Measurements from ENCODE around the gene SPAG17. TPM values are rescaled to one million over a fixed set of nuclear protein-coding genes. Genes with fewer than 3 reads are reported as not detected.

The SPAG17 gene
- total RNA-seq, 4 donors from 2014 or later: not detected

DNA sequence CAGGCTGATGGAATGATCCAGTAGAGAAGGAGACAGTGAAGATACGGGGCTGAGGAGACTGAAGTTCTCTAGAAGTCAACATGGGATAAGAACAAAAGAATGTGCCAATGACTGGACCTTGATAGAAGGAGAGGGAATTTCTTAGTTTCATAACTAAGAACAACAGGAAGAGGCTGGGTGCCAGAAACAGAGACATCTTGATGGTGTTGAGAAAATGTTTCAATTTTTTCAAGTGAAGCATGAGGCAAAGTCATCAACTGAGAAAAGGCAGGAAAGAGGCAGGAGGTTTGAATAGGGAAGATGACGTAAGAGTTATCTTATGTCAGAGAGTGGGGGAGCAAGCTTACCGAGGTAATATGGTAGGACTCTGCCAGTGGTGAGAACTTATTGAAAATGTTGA lies 80.1 kb downstream of the SPAG17 start:
- H3K9me3 ChIP-seq: no peaks in the 10 kb centered on the region
- intact Hi-C loops (cut with DNase I; ENCODE audit: low total_unique reads) (no loop called here), in situ Hi-C loops (cut with MboI; ENCODE audit: low sequenced_read_pairs in 4 of 4) (no loop called here)
- no peaks in the 10 kb centered on the region for H3K27me3 ChIP-seq
- no peaks in the 10 kb centered on the region for H3K4me1 ChIP-seq
- no peaks in the 10 kb centered on the region for H3K36me3 ChIP-seq
- no peak overlapping the region for H3K27ac ChIP-seq
- TF ChIP-seq, protein P1, sequence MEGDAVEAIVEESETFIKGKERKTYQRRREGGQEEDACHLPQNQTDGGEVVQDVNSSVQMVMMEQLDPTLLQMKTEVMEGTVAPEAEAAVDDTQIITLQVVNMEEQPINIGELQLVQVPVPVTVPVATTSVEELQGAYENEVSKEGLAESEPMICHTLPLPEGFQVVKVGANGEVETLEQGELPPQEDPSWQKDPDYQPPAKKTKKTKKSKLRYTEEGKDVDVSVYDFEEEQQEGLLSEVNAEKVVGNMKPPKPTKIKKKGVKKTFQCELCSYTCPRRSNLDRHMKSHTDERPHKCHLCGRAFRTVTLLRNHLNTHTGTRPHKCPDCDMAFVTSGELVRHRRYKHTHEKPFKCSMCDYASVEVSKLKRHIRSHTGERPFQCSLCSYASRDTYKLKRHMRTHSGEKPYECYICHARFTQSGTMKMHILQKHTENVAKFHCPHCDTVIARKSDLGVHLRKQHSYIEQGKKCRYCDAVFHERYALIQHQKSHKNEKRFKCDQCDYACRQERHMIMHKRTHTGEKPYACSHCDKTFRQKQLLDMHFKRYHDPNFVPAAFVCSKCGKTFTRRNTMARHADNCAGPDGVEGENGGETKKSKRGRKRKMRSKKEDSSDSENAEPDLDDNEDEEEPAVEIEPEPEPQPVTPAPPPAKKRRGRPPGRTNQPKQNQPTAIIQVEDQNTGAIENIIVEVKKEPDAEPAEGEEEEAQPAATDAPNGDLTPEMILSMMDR (IDR thresholded peaks at IDR 0.05 in 4 of 5, conservative IDR thresholded peaks at IDR 0.05 in 1 of 5): no peak
- TF ChIP-seq POLR2A (IDR thresholded peaks at IDR 0.05): no peak
- ATAC-seq (no peak), DNase-seq (no peak)
- no peak overlapping the region for H3K4me3 ChIP-seq

DNA sequence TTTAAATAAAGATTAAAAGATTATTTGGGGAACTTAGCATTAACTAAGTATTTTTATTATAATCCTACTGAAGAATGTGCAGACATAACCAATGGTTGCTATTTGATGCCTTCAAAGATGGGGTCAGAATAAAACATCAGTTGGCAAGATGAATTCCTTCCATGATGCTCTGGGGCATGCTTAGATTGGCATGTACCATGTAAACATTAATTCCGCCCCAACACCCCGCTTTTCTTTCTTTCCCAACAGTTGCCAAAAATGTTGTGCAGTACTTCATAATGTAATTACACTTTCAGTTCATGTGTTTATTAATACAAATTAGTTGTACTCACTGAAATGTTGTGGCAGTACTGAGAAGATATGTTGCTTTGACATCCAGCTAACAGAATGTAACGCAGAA lies 82.6 kb downstream of the SPAG17 start:
- ATAC-seq (no peak), DNase-seq (no peak)
- H3K4me1 ChIP-seq: no peaks in the 10 kb centered on the region
- intact Hi-C loops (cut with DNase I; ENCODE audit: low total_unique reads): no loop called here
- TF ChIP-seq, protein P1 (IDR thresholded peaks at IDR 0.05 in 4 of 5, conservative IDR thresholded peaks at IDR 0.05 in 1 of 5): no peak
- no peak for TF ChIP-seq POLR2A (IDR thresholded peaks at IDR 0.05)
- H3K36me3 ChIP-seq: no peaks in the 10 kb centered on the region
- H3K27me3 ChIP-seq: no peaks in the 10 kb centered on the region
- H3K4me3 ChIP-seq: no peak overlapping the region
- H3K27ac ChIP-seq: no peak overlapping the region
- in situ Hi-C loops (cut with MboI; ENCODE audit: low sequenced_read_pairs in 4 of 4): no loop called here
- no peaks in the 10 kb centered on the region for H3K9me3 ChIP-seq

DNA sequence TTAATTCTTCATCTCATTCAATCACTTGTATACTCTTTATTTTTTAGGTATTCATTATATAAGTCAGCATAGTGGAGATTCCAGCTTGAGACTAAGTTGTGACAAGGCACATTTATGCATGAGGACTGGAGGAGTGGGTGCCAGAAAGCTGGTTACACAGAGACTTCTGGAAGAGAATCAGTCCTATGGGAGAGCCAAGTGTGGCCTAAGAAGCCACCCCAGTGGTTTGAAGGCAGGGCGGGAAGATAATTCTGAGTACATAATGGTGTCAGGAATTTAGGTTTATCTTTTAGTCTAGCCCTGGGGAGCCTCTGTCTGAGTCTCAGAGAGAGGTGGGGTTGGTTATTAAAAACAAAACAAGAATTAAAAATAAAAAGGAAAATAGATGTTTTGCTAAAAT lies 83.0 kb downstream of the SPAG17 start:
- intact Hi-C loops (cut with DNase I; ENCODE audit: low total_unique reads): no loop called here
- no peak for ATAC-seq
- TF ChIP-seq, protein P1 (IDR thresholded peaks at IDR 0.05 in 4 of 5, conservative IDR thresholded peaks at IDR 0.05 in 1 of 5): no peak
- no peak for TF ChIP-seq POLR2A (IDR thresholded peaks at IDR 0.05)
- no peak overlapping the region for H3K4me3 ChIP-seq
- no peaks in the 10 kb centered on the region for H3K36me3 ChIP-seq
- no peaks in the 10 kb centered on the region for H3K9me3 ChIP-seq
- H3K4me1 ChIP-seq: no peaks in the 10 kb centered on the region
- no peaks in the 10 kb centered on the region for H3K27me3 ChIP-seq
- DNase-seq: no peak
- in situ Hi-C loops (cut with MboI; ENCODE audit: low sequenced_read_pairs in 4 of 4): no loop called here
- H3K27ac ChIP-seq: no peak overlapping the region

DNA sequence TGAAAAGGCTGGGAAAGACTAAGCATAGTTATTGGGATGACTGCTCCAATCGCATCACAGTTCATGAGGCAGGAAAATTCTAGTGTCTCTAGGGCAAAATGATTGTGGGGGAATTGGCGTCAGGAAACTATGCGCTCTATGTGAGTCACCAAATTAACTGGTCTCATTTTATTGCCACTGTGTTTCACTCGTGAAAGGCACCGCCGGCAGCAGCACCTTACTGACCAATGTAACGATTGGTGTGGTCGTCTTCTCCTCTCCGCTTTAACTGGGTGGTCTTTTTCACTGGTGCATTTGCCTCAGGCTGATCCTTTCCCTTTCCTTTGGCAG lies 83.5 kb downstream of the SPAG17 start:
- ATAC-seq: no peak
- no peak for DNase-seq
- TF ChIP-seq, protein P1 (IDR thresholded peaks at IDR 0.05 in 4 of 5, conservative IDR thresholded peaks at IDR 0.05 in 1 of 5): no peak
- TF ChIP-seq POLR2A (IDR thresholded peaks at IDR 0.05): no peak
- in situ Hi-C loops (cut with MboI; ENCODE audit: low sequenced_read_pairs in 4 of 4): no loop called here
- intact Hi-C loops (cut with DNase I; ENCODE audit: low total_unique reads): no loop called here
- Histone ChIP-seq H3K4me1 (no peaks in the 10 kb centered on the region), H3K4me3 (no peak overlapping the region), H3K27me3 (no peaks in the 10 kb centered on the region), H3K9me3 (no peaks in the 10 kb centered on the region), H3K36me3 (no peaks in the 10 kb centered on the region), H3K27ac (no peak overlapping the region)

DNA sequence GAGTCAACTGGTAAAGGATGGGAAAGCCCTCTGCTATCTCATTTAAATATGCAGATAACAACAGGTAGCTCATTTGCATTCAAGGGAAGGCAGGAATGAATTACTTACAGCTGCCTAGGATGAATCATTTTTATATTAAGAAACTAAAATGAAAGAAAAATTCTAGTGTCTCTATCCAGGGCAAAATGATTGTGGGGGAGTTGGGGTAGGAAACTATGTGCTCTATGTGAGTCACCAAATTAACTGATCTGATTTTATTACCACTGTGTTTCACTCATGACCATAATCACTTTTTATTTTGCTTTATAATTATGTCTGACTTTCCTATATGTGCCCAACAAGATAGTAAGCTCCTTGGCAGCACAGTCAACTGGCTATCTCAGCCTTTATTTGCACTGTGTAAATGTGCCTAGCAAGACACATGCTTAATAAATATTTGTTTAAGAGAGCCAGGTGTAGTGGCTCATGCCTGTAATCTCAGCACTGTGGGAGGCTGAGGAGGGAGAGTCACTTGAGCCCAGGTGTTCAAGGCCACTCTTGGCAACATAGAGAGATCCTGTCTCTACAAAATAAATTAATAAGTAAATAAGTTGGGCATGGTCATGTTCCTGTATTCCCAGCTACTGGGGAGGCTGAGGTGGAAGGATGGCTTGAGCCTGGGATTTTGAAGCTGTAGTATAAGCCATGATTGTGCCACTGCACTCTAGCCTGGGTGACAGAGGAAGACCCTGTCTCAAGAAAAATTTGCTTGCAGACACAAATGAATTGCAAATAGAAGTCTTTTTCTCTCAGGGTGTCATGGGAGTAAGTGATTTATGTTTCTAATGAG lies 84.1 kb downstream of the SPAG17 start:
- DNase-seq (no peak), ATAC-seq (no peak)
- Histone ChIP-seq H3K4me1 (no peaks in the 10 kb centered on the region), H3K27ac (no peak overlapping the region), H3K4me3 (no peak overlapping the region), H3K36me3 (no peaks in the 10 kb centered on the region), H3K9me3 (no peaks in the 10 kb centered on the region), H3K27me3 (no peaks in the 10 kb centered on the region)
- TF ChIP-seq POLR2A (IDR thresholded peaks at IDR 0.05): no peak
- TF ChIP-seq, protein P1 (IDR thresholded peaks at IDR 0.05 in 4 of 5, conservative IDR thresholded peaks at IDR 0.05 in 1 of 5): no peak
- in situ Hi-C loops (cut with MboI; ENCODE audit: low sequenced_read_pairs in 4 of 4) (no loop called here), intact Hi-C loops (cut with DNase I; ENCODE audit: low total_unique reads) (no loop called here)

All from gastrocnemius medialis (tissue), 4 donors.